GM21390 (cell line): Measurements from ENCODE around the gene GPC6.

Source experiments
- ATAC-seq: cut with Tn5 transposase; IDR thresholded peaks from one replicate; pipeline ENCODE4 v1.9.1; 2021; ENCODE audit not compliant: unreplicated experiment

GPC6 gene

DNA sequence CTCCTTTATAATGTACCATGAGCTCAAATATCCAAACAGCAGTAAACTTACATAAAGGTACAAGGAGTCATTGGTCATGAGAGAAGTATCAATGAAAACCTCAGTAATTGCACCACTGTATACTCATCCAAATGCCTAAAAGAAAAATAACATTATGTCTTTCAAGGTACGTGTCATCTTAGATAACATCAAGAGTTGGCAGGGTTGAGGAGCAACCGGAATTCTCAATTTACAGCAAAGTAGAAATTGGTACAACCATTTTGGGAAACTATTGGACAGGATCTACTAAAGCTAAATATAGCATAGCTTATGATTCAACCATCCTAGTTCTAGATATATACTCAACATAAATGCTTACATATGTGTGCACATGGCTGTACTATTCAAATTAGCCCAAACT, 502.8 kb downstream of the GPC6 start:
- ATAC-seq, result no peak

GRCh38 chr13:93730780-93731179, 504.2 kb downstream of the GPC6 start:
- ATAC-seq, result no peak

GRCh38 chr13:93732186-93732585, 505.6 kb downstream of the GPC6 start:
- no peak for ATAC-seq

DNA sequence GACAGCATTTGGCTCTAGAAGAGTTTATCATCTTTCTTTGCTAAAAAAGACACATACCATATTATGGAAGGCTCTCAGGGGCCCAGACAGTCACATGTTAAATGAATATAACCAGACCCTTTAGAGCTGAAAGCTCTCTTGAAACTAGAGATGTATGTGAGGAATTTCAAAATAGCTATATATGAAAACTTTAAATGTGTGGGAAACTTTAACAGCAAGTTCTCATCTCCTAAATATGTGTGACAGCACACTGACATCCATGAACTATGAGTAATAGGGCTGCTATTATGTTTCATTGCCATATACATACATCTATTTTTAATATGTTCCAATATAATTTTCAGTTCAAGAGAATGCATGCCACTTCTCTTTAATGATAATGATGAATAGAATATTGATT, 509.5 kb downstream of the GPC6 start:
- no peak for ATAC-seq

DNA sequence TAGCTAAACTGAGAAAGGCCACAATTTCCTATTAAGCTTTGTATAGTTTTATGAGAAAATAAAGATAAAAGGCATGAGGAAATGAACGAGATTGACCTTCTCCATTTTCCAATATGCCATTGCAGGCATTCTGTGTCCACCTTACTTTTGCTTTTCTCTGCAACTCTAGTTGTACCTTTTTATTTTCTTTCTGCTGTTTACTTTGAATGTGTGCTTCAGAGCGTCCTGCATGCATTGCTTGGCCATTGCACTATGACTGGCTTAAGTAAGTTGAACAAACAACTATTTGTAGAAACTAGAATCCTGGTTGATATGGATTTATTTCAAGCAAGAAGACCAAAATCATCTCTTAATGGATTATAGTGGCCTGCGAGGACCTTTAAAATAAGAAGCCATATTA, 510.3 kb downstream of the GPC6 start:
- no peak for ATAC-seq

DNA sequence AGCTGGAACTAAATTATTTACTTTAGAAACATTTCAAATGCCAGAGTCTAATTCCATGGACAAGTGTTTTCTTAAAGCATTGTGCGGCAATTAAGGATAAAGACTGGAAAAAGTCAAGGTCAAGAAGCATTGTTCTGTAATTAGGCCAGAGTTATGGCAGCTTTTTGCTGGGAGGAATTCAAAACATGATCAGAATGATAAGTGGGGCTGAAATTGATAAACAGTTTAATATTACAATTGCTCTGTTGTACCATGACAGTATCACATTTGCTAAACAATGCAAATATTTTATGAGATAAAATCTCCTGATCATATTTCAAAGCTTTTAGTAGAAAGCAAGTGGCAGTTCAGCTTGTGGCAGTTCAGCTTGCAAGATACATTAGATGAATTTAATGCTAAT, 513.7 kb downstream of the GPC6 start:
- no peak for ATAC-seq

GRCh38 chr13:93744033-93744432, 517.4 kb downstream of the GPC6 start:
- no peak for ATAC-seq

GRCh38 chr13:93744886-93745285, 518.3 kb downstream of the GPC6 start:
- no peak for ATAC-seq

GRCh38 chr13:93745884-93746283, 519.3 kb downstream of the GPC6 start:
- no peak for ATAC-seq

- no peak for ATAC-seq
These were observed 520.0 kb downstream of the GPC6 start for GRCh38 chr13:93746589-93746988.

DNA sequence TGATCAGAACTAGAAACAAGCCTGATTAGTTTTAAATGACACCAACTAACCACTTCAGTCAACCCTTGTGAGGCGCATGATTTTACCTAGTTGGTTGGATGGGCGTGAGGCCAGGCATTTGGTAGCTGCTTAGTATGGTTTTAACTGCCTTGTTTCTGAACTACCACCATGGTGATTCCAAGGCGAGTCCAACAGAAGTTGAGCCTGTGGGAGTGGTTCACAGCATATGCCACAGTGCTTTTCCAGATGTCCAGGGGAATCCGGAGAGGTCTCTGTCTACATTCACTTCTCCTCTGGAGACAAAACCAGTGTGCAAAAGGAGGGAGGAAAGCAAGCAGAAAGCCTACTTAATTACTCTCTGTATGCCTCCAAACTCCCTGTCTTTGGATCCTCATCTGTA, 524.1 kb downstream of the GPC6 start:
- ATAC-seq, result no peak

DNA sequence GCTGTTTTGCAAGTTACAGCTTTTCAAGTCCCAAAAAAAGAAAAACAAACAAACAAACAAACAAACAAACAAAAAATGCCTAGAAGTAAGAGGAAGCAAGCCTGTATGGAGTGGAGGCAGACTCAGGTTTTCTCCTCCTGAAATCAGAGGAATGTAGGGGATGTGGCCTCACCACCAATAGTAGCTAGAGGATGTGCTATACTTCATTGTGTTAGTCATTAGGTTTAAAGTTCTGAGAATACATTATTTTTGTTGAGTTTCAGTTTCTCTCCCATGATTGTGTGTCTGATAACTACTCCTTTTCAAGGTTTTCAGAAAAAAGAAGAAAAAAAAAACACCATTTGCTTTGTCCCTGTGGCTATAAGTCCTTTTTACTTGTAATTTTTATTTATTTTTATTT, 524.5 kb downstream of the GPC6 start:
- no peak for ATAC-seq

GRCh38 chr13:93752541-93752940, 525.9 kb downstream of the GPC6 start:
- ATAC-seq, result no peak

DNA sequence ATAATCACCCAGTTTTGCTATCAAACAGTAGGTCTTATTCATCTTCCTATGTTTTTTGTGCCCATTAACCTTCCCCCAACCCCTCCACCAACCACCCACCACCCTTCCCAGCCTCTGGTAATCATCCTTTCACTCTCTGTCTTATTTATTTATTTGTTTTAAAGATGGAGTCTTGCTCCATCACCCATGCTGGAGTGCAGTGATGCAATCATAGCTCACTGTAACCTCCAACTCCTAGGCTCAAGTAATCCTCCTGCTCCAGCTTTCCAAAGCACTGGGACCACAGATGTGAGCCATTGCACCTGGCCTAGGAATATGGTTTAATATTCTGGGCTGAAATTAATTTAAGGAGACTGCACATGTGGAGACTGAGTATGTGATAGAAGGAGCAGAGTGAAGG, 527.0 kb downstream of the GPC6 start:
- no peak for ATAC-seq

DNA sequence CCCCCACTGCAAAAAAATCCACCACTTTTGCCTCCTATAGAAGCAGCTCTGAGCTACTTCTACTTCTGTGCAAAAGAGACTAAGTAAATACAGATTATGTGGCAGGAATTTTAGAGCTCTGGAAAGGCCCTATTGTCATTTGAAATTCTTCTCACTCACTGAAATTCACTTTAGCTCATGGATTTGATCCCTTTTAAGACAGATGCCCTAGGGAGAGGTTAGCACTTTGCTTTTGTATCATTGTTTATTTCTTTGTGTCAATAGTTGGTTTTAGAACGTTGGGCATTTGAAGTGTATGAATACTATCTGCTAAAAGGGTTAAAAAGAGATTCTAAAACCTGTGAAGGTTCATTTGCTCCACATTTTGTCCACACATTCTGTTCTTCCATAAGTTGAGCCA, 528.7 kb downstream of the GPC6 start:
- no peak for ATAC-seq

- ATAC-seq, result no peak
These were observed 532.0 kb downstream of the GPC6 start for GRCh38 chr13:93758575-93758974.

GRCh38 chr13:93762708-93763426, 536.3 kb downstream of the GPC6 start:
- ATAC-seq, result no peak

GRCh38 chr13:93765062-93765461, 538.5 kb downstream of the GPC6 start:
- no peak for ATAC-seq

DNA sequence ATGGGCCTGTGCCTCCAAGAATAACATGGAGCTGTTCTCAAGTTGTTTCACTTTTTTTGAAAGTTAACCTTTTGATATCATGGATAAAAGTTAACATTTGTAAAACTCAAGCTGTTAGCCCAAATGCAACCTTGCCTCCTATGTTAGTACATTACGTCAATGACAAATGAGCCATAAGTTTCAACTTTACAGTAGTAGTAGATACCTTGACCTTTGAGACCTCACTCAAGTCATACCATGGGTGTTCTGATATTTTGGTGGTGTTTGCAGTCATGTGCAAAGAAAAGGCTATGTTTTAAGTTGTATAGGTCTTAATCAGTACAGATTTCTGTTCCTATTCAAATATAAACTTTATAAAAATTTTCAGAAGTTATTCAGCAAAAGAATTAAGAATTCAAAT, 539.2 kb downstream of the GPC6 start:
- no peak for ATAC-seq

- no peak for ATAC-seq
These were observed 540.1 kb downstream of the GPC6 start for GRCh38 chr13:93766719-93767118.

DNA sequence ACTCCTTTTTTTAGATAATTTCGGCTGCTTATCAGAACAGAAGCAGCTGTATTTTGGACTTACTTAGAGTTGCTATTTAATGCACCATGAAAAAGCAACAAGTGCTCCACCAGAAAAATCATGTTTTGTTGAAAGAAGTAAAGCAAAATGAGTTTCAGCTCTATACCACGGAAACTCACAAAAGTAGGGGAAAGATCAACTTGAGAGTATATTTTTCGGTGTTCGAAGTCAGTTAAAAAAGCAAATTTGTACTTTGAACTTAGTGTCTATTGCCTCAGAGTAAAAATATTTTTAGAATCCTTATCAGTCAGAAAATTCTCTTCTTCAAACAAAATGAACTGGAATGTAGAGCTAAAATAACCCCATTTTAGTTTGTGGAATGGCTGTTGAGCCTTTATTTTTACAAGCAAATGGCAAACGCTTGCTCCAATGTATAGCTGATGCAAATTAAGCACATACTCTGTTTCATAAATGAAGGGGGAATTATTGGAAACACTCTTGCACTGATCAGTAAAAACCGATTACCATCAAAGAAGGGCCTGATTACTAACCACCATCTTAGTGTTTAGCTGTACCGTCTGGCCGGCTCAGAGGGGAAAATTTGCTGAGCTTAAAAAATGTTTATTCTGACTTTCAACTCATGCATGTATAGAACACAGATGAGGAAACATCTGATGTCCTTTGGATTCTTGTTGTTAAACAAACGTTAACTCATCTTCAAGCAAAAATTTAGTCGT, 540.7 kb downstream of the GPC6 start:
- ATAC-seq, result no peak

DNA sequence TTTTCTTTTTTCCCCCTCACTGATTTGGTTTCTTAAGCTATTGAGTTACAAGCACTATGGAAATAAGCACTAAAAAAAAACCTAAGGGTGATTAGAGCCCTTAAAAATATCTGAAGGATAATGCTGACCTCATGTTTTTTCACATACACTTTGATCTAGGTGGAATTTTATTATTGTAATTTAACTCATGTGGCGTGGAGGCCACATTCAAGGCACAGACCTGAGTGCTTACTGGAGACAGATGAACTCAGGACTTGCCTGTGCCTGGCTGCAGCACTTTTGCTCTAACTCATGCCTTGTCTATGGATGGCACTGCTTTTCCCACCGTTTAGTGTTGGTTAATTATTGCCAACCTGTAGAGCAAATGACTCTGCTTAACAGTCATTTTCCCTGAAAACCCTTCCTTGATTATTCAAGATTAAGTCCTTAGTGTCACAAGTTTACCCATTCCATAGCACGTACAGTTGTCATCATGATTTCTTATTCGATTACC, 541.4 kb downstream of the GPC6 start:
- ATAC-seq, result no peak

DNA sequence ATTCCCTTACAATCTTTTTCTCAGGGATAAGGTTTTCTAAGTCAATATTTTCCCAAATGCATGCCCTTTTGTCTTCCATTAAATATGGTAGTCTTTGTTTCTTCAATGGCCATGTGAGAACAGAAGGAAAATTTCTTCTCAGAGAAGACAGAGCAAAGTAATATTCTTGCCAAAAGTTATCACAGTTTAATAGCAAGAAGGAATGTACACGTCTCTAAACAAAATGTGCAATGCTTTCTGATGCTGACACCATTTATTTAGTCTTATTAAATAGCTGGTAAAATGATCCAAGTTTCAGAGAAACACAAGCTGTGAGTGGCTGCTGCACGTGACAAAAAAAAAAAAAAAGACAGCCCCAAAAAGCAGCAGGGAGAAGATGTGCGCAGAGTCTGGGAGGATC, 542.5 kb downstream of the GPC6 start:
- no peak for ATAC-seq
